ENCODE data around the gene KIAA1671. TPM values are rescaled to one million over a fixed set of nuclear protein-coding genes. Genes with fewer than 3 reads are reported as not detected.

The KIAA1671 gene
- polyA plus RNA-seq, 1 donor from 2014 or later = 3.0 TPM

DNA sequence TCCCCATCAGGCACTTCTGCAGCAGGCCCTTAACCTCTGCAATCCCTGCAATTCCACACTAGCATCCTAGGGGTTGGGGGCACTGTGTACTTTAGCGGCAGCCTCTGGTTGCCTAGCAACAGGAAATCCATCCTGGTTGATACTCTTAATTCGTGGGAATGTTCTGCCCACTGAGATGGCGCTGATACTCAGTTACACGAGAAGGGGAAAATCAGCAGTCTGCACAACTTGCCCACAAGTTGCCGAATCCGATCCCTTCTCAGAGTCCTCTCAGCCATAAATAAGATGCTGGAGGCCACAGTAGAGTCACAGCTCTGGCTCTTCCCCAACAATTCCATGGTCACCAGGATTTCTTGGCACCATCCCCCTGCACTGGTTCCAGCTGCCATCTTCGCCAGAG lies 189.6 kb downstream of the KIAA1671 start:
- no peaks in the 10 kb centered on the region for H3K9me3 ChIP-seq (ENCODE audit: low read length)
- H4K20me1 ChIP-seq (ENCODE audit: insufficient read depth) = no peaks in the 10 kb centered on the region
- no peaks in the 10 kb centered on the region for H3F3A ChIP-seq (ENCODE audit: insufficient read depth, low read length, poor library complexity, severe bottlenecking)
- no peaks in the 10 kb centered on the region for H3K36me3 ChIP-seq (ENCODE audit: insufficient read depth, low read length)
- TF ChIP-seq, protein P1, sequence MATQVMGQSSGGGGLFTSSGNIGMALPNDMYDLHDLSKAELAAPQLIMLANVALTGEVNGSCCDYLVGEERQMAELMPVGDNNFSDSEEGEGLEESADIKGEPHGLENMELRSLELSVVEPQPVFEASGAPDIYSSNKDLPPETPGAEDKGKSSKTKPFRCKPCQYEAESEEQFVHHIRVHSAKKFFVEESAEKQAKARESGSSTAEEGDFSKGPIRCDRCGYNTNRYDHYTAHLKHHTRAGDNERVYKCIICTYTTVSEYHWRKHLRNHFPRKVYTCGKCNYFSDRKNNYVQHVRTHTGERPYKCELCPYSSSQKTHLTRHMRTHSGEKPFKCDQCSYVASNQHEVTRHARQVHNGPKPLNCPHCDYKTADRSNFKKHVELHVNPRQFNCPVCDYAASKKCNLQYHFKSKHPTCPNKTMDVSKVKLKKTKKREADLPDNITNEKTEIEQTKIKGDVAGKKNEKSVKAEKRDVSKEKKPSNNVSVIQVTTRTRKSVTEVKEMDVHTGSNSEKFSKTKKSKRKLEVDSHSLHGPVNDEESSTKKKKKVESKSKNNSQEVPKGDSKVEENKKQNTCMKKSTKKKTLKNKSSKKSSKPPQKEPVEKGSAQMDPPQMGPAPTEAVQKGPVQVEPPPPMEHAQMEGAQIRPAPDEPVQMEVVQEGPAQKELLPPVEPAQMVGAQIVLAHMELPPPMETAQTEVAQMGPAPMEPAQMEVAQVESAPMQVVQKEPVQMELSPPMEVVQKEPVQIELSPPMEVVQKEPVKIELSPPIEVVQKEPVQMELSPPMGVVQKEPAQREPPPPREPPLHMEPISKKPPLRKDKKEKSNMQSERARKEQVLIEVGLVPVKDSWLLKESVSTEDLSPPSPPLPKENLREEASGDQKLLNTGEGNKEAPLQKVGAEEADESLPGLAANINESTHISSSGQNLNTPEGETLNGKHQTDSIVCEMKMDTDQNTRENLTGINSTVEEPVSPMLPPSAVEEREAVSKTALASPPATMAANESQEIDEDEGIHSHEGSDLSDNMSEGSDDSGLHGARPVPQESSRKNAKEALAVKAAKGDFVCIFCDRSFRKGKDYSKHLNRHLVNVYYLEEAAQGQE (IDR thresholded peaks at IDR 0.05; ENCODE audit: borderline replicate concordance) = peak; percentile 84
- no peak for TF ChIP-seq MXI1 (conservative IDR thresholded peaks at IDR 0.05; ENCODE audit: poor library complexity, severe bottlenecking)
- TF ChIP-seq, protein P2, sequence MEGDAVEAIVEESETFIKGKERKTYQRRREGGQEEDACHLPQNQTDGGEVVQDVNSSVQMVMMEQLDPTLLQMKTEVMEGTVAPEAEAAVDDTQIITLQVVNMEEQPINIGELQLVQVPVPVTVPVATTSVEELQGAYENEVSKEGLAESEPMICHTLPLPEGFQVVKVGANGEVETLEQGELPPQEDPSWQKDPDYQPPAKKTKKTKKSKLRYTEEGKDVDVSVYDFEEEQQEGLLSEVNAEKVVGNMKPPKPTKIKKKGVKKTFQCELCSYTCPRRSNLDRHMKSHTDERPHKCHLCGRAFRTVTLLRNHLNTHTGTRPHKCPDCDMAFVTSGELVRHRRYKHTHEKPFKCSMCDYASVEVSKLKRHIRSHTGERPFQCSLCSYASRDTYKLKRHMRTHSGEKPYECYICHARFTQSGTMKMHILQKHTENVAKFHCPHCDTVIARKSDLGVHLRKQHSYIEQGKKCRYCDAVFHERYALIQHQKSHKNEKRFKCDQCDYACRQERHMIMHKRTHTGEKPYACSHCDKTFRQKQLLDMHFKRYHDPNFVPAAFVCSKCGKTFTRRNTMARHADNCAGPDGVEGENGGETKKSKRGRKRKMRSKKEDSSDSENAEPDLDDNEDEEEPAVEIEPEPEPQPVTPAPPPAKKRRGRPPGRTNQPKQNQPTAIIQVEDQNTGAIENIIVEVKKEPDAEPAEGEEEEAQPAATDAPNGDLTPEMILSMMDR (IDR thresholded peaks at IDR 0.05; ENCODE audit: poor library complexity, severe bottlenecking) = peak; percentile 60
- TF ChIP-seq POLR2AphosphoS5 (IDR thresholded peaks at IDR 0.05) = peak; percentile 64
- no peak for TF ChIP-seq EZH2 (IDR thresholded peaks at IDR 0.05; ENCODE audit: borderline replicate concordance, insufficient read depth, low read length, poor library complexity, severe bottlenecking)
- no peak for TF ChIP-seq SMC3 (conservative IDR thresholded peaks at IDR 0.05; ENCODE audit: poor library complexity)
- no peak for TF ChIP-seq TAF1 (IDR thresholded peaks at IDR 0.05; ENCODE audit: low read depth)
- TF ChIP-seq EP300 (conservative IDR thresholded peaks at IDR 0.05; ENCODE audit: poor library complexity, severe bottlenecking) = no peak
- peak; percentile 46 for TF ChIP-seq RAD21 (conservative IDR thresholded peaks at IDR 0.05)
- H3K4me2 ChIP-seq (ENCODE audit: low read length) = no peak overlapping the region
- H3K9ac ChIP-seq (ENCODE audit: low read length) = no peak overlapping the region
- peak overlapping the region; percentile 58 for H3K27ac ChIP-seq (ENCODE audit: low read length)
- no peaks in the 10 kb centered on the region for H3K79me2 ChIP-seq (replicated peaks; ENCODE audit: insufficient read depth, low read length)
- H2AFZ ChIP-seq (ENCODE audit: low read depth, low read length) = no peak overlapping the region
- no peak overlapping the region for H3K4me3 ChIP-seq (ENCODE audit: low read length)
- no peaks in the 10 kb centered on the region for H3K9me2 ChIP-seq (ENCODE audit: insufficient read depth, low read length)
- no peaks in the 10 kb centered on the region for H3K27me3 ChIP-seq (ENCODE audit: insufficient read depth, low read depth, low read length)

DNA sequence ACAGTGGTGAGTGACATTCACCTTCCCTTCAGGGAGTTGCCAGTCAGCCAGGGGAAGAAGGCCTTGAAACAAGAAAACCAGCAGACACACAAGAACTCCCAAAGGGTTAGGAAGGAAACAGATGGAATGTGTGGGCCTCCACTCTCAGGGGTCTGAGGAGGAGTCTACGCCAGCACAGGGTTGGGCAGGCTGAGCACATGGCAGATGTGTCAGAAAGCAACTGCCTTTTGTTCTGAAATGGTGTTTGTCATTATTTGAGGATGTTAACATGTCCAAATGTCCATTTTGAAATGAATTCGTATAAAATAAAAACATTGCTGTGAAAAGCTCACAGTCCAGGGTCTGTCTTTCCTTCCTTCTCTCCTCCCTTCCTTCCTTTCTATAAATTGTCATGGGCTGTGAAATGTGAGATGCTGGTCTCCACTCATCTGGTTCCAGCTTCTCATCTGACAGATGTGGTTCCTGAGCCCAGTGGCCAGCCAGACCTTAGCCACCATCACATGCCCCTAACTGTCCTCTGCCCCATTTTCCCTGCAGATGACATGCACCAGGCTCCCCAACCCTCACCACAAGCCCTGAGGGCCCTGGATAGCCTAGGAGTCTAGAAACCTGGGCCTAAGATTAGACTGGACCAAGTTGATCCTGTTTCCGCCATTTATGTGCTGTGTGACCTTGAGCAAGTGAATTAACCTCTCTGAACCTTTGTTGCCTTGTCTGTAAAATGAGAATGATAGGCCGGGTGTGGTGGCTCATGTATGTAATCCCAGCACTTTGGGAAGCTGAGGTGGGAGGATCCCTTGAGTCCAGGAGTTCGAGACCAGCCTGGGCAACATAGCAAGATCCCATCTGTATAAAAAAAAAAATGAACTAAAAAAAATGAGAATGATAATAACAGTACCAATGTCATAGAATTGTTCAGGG lies 190.9 kb downstream of the KIAA1671 start:
- Histone ChIP-seq H3K4me2 (ENCODE audit: low read length) (no peak overlapping the region), H3K9ac (ENCODE audit: low read length) (no peak overlapping the region), H3K36me3 (ENCODE audit: insufficient read depth, low read length) (no peaks in the 10 kb centered on the region), H3K4me3 (ENCODE audit: low read length) (no peak overlapping the region), H3F3A (ENCODE audit: insufficient read depth, low read length, poor library complexity, severe bottlenecking) (no peaks in the 10 kb centered on the region), H3K9me2 (ENCODE audit: insufficient read depth, low read length) (no peaks in the 10 kb centered on the region), H2AFZ (ENCODE audit: low read depth, low read length) (no peak overlapping the region), H3K9me3 (ENCODE audit: low read length) (no peaks in the 10 kb centered on the region), H4K20me1 (ENCODE audit: insufficient read depth) (no peaks in the 10 kb centered on the region), H3K27ac (ENCODE audit: low read length) (peak overlapping the region; percentile 8), H3K79me2 (replicated peaks; ENCODE audit: insufficient read depth, low read length) (no peaks in the 10 kb centered on the region), H3K27me3 (ENCODE audit: insufficient read depth, low read depth, low read length) (no peaks in the 10 kb centered on the region)
- TF ChIP-seq SMC3 (conservative IDR thresholded peaks at IDR 0.05; ENCODE audit: poor library complexity) = no peak
- TF ChIP-seq, protein P2 (IDR thresholded peaks at IDR 0.05; ENCODE audit: poor library complexity, severe bottlenecking) = no peak
- no peak for TF ChIP-seq MXI1 (conservative IDR thresholded peaks at IDR 0.05; ENCODE audit: poor library complexity, severe bottlenecking)
- TF ChIP-seq RAD21 (conservative IDR thresholded peaks at IDR 0.05) = no peak
- TF ChIP-seq POLR2AphosphoS5 (IDR thresholded peaks at IDR 0.05) = no peak
- TF ChIP-seq, protein P1 (IDR thresholded peaks at IDR 0.05; ENCODE audit: borderline replicate concordance) = no peak
